ENCODE results near the gene REEP6.
"Not testable (repeated sequence)": the region's sequence is repeated elsewhere in the genome, so short reads cannot be mapped to it uniquely, and the experiment has no call there.

Gene REEP6

DNA sequence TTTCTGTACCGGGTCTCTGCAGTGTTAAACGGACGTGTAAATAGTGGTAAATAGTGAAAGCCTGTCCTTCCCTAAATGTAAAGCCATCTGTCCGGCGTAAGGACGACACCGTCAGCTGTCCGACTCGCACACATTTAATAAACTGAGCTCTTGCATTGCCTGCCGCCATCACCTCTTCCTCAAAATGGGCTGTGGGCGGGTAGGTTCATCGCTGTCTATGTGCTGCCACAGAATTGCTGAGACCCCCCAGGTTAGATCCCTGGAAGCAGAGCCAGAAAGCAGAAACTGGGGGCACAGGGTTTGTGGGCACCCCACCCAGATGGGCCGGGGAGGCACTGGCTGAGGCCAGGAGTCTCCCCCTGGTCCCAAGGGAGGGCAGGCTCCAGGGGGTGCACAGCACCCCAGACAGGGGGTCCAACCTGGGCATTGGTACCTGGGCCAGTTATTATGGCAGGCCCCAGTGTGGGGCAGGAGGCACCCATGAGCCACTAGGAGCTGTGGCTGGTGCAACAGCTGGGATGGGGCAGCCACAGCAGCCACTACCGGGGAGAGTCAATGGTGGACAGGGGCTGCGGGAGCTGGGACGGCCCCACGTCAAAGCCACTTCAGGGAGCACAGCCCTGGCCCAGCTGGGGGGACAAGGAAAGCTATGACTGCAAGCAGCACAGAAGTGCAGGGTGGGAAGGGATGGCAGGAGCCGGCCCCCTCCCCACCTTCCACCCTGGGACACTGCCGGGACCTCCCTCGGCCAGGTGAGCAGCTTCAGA, 17.7 kb upstream of the REEP6 start:
- DNase-seq: no peak

GRCh38 chr19:1474011-1474764, 16.8 kb upstream of the REEP6 start:
- DNase-seq: no peak

- no peak for DNase-seq
Measured at GRCh38 chr19:1474765-1475351, 16.1 kb upstream of the REEP6 start.

DNA sequence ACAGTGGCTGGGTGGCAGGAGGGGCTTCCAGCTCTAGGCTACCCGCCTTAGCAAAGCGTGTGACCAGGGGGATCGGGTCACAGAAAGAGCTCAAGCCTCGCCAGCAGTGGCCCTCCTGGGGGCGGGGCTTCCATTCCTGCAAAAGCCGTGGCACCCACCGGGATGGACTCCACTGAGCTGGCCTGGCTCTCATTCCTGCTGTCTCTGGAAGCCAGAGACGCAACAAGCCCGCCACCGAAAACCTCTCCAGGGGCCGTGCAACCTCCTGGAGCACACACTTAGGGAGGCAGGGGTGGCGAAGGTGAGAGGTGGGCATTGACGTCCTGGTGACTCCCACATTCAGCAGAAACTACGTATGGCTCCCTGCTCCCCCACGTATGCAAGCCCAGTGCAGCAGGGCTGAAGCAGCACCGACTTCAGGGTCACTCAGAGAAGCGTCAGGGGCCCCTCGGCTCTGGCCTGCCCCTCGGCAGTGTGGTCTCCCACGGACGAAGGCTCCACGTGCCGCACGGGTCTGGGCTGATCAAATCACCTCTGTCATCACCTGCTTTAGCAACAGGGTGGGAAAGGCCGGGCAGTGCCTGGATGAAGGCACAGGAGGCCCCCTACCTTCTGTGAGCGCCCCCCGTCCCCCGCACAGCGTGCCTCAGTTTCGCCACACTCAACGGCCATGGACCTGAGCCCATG, 15.1 kb upstream of the REEP6 start:
- DNase-seq: no peak

- not testable (repeated sequence) for DNase-seq
Measured at GRCh38 chr19:1477056-1477455, 13.9 kb upstream of the REEP6 start.

GRCh38 chr19:1478934-1479707, 11.9 kb upstream of the REEP6 start, which contains the start of gene C19orf25:
Gene C19orf25 (minus strand): TSS chr19:1479215. CDS start chr19:1478903, 312 bp downstream.
- DNase-seq: peak; percentile 78 to 88 (median 82)

GRCh38 chr19:1481224-1481892, 9.6 kb upstream of the REEP6 start:
- DNase-seq: no peak

DNA sequence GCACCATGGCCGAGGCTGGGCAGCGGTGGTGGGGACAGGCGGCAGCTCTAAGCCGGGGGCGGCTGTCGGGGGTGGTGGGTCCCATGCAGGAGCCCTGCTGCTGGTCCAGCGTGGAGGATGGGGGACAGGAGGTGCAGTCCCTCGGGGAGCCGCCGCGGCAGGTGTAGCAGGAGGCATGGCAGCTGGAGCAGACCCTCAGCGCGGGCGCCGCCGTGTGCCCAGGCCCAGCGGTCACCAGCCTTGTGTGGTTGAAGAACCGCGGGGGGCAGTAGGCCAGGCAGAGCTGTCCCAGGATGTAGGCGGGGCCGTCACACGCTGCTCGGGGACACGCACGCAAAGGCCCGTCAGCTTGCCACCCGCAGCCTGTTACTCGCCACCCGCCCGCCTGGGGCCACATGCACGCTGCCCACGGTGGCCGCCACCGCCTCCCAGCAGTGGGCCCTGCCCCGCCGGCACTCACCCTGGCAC, 9.1 kb upstream of the REEP6 start:
- DNase-seq: no peak

- DNase-seq: no peak
Measured at GRCh38 chr19:1482361-1483130, 8.4 kb upstream of the REEP6 start.

- no peak for DNase-seq
Measured at GRCh38 chr19:1483131-1483978, 7.6 kb upstream of the REEP6 start.

DNA sequence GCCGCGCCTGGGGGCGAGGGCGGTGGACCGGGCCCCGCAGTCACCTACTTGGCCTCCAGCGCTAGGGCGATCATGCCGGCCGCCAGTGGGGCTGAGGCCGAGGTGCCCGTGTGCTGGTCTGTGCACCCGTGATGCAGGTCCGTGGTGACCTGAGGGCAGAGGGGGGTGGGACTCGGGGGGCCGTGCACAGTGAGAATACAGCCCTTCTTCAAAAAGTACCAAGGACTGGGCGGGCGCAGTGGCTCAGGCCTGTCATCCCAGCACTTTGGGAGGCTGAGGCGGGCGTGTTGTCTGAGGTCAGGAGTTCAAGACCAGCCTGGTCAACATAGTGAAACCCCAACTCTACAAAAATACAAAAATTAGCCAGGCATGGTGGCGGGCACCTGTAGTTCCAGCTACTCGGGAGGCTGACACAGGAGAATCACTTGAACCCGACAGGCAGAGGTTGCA, 7.0 kb upstream of the REEP6 start:
- DNase-seq: no peak

- no peak for DNase-seq
Measured at GRCh38 chr19:1486720-1487575, 4.0 kb upstream of the REEP6 start.

GRCh38 chr19:1487576-1488281, 3.3 kb upstream of the REEP6 start:
- DNase-seq: no peak

- no peak for DNase-seq
Measured at GRCh38 chr19:1488282-1488601, 2.7 kb upstream of the REEP6 start.

GRCh38 chr19:1489463-1490310, 1.3 kb upstream of the REEP6 start:
- no peak for DNase-seq

DNA sequence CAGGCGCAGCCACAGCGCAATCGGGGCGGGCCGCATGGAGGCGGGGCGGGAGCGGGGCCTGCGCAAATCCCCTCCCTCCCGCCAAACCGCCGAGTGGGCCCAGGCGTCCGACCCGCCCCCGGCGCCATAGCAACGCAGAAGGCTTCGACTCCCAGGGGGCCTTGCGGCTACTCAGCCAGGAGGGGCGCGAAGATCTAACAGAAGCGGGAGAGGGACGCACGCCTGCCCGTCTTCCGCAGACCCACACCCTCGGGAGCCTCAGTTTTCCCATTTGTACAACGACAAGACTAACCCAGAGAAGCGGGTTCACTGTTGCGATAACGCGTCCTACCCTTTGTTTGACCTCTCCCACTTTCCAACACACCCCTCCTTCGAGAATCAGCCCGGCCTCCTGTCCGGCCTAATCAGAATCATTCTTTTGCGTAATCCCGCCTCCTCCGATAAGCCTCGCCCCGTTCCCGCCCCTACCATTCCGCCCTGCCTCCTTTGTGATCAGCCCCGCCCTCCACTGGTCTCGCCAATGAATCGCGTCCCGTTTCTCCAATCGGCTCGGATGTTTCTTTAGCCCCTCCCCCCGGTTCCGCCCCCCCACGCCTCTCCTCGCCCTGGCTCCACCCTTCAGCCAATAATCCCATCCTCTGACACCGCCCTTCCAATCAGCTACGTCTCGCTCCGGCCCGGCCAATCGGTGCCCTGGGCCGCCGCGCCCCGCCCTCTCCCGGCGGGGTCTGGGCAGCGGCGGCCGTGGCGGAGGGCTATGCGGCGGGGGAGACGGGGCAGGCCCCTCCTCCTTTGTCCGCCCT, 469 bp upstream of the REEP6 start, which contains the start of gene PCSK4:
PCSK4 (minus strand) TSS at position 40 of the 803 bp plus-strand sequence; CDS start at position 36, 4 bp downstream.
- DNase-seq: peak; percentile 89 to 97 (median 93)

Measured in activated naive CD4-positive, alpha-beta T cell (primary cell).